Upper lobe of left lung (tissue), 4 donors: ENCODE results near the gene TP63.

Source experiments
- EP300 ChIP-seq, 4 donors: sonication (generic); formaldehyde crosslinking; IDR thresholded peaks; one replicate each; pipeline ENCODE4 v1.5.1; 2017; ENCODE audit warnings: antibody characterized with exemption in 4 of 4, control low read depth in 2 of 4
- POLR2A ChIP-seq, 4 donors: fragments of 450-650 bp; IDR thresholded peaks; one replicate each; pipeline ENCODE4 v1.5.1; 2016 to 2017; ENCODE audit warnings: antibody characterized with exemption in 4 of 4, mild to moderate bottlenecking in 2 of 4
- POLR2AphosphoS5 ChIP-seq, 2 donors: sonication (generic); formaldehyde crosslinking; IDR thresholded peaks; one replicate each; pipeline ENCODE4 v1.5.1; 2017; ENCODE audit warnings: antibody characterized with exemption in 2 of 2
- TF ChIP-seq, protein P1 (sequence below), 6 experiments: fragments of 450-650 bp in 4 of 6; fragments of 200-600 bp in 2 of 6; sonication (generic) in 2 of 6; IDR thresholded peaks; one replicate each; pipeline ENCODE4 v1.5.1; 2016 to 2019; ENCODE audit warnings: antibody characterized with exemption in 6 of 6

DNA sequence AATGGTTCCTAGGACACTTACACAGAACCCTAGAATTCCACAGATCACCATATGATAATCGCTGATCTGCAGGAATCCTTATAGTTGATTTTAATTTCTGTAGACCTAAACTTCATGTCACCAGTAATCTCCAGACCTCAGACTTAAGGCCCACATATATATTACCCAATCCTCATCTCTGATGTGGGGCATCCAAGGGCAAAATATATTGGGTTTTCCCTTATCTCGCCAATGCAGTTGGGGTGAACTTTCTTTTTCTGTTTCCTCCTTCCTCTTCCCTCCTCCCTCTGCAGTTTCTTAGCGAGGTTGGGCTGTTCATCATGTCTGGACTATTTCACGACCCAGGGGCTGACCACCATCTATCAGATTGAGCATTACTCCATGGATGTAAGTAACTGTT, 259.3 kb downstream of the TP63 start:
- TF ChIP-seq, protein P1, sequence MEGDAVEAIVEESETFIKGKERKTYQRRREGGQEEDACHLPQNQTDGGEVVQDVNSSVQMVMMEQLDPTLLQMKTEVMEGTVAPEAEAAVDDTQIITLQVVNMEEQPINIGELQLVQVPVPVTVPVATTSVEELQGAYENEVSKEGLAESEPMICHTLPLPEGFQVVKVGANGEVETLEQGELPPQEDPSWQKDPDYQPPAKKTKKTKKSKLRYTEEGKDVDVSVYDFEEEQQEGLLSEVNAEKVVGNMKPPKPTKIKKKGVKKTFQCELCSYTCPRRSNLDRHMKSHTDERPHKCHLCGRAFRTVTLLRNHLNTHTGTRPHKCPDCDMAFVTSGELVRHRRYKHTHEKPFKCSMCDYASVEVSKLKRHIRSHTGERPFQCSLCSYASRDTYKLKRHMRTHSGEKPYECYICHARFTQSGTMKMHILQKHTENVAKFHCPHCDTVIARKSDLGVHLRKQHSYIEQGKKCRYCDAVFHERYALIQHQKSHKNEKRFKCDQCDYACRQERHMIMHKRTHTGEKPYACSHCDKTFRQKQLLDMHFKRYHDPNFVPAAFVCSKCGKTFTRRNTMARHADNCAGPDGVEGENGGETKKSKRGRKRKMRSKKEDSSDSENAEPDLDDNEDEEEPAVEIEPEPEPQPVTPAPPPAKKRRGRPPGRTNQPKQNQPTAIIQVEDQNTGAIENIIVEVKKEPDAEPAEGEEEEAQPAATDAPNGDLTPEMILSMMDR (IDR thresholded peaks at IDR 0.05) = no peak
- TF ChIP-seq POLR2A (IDR thresholded peaks at IDR 0.05) (no peak), POLR2AphosphoS5 (IDR thresholded peaks at IDR 0.05) (no peak), EP300 (IDR thresholded peaks at IDR 0.05) (no peak)
